NCI-H2081 treated with DMSO at 0.1 percent for 48 hours (cell line): ENCODE results near the gene GPD1.

Source experiments
- DNase-seq: peaks from one replicate; lab custom pipeline; 2025; lab: John Stamatoyannopoulos, UW

GPD1 gene

GRCh38 chr12:50101663-50102062 is 2.1 kb upstream of the GPD1 start:
- no peak for DNase-seq

DNA sequence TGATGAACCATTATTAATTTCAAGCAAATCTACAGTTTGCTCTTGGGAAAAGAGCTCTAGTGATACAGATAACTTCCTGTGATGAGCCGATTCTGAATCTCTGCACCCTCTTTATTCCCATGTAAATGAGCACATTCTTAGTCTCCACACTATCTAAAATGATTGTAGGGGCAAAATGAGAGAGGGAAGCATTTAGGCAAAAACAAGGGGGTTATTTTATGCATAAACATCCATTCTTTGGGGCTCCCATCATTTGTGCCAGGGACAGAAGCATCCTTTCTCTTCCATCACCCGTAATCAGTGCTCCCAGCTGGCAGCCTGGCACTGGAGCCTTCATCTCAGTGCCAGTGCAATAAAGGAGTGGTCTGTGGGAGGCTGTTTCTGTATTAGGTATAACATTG is 1.7 kb upstream of the GPD1 start:
- no peak for DNase-seq

- DNase-seq: no peak
Observed at GRCh38 chr12:50102646-50103309, 1.0 kb upstream of the GPD1 start.

- no peak for DNase-seq
Observed at GRCh38 chr12:50103351-50103750, 457 bp upstream of the GPD1 start.

DNA sequence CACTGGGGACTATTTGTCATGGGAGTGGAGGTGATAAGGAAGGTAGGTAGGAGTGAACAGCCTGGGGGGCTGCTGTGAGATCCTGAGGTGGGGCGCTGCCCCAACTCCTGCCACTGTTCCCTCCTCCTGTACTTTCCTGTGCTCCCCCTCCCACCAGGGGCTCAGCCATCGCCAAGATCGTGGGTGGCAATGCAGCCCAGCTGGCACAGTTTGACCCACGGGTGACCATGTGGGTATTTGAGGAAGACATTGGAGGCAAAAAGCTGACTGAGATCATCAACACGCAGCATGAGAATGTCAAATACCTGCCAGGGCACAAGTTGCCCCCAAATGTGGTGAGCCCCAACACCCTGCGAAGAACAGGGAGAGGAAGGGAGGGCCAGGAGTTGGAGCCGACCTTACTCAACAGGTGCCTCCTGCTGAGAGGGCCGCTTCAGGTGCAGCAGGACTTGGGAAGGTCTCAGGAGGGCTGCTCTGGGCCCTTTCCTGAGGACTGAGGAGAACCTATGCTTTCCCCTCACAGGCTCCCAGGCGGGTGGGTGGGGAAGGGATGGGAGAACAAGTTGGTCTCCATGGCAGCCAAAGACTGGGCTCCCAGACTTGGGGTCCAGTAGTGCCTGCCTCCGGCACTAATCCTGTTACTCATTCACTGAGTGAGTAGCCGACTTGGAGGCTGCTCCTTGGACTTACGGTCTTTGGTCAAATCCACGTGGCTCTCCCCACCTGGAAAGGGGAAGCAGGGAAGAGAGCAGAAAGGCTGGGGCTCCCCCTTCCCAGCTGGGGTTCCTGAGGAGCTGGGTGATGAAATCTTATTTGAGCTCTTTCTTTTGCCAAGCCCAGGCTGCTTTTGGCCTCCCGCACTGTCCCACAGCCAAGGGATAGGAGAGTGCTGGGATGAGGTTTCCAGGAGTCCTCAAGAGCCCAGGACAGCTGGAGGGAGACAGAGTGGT is 884 bp downstream of the GPD1 start:
- no peak for DNase-seq

GRCh38 chr12:50105913-50106450 is 2.2 kb downstream of the GPD1 start:
- no peak for DNase-seq

DNA sequence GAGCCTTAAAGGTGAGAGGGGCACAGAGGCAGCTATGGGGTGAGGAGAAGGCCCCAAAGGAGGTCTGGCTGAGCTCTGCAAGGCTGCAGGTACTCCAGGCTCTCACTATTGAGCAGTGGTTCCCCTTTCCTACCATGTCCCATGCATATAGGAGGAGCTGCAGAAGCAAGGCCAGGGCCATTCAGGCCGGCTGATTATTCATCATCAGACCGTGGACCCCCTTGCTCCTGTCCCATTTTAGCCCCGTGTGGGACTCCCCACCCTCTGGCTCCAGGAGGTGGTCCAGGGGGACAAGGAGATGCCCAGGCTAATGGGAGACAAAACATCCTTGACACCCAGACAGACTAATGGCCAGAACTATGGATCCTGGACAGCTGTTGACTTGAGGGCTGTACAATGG is 3.1 kb downstream of the GPD1 start:
- no peak for DNase-seq

DNA sequence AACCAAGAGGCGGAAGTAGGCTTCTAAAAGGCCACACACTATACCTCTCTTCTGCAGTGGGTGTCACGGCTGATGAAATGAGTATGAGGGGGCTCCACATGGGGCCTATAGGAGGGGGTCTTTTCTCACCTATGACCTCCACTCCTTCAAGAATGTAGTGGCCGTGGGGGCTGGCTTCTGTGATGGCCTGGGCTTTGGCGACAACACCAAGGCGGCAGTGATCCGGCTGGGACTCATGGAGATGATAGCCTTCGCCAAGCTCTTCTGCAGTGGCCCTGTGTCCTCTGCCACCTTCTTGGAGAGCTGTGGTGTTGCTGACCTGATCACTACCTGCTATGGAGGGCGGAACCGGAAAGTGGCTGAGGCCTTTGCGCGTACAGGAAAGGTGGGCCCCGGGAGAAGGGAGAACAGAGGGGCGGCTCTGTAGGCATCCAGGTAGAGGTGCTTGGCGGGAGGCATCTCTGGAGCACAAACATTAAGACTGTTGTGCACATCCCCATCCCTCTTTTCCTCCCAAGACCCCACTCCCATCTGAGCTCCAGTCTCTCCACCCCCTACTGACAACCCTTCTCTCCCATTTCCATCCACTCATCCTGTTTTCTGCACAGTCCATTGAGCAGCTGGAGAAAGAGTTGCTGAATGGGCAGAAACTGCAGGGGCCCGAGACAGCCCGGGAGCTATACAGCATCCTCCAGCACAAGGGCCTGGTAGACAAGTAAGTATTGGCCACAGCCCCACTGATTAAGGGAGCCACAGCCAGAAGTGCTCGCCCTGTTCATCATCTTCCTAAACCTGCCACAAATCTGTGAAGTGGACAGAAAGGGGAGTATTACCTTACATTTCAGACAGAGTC is 3.8 kb downstream of the GPD1 start:
- no peak for DNase-seq

- DNase-seq: no peak
Observed at GRCh38 chr12:50109319-50109718, 5.5 kb downstream of the GPD1 start.

DNA sequence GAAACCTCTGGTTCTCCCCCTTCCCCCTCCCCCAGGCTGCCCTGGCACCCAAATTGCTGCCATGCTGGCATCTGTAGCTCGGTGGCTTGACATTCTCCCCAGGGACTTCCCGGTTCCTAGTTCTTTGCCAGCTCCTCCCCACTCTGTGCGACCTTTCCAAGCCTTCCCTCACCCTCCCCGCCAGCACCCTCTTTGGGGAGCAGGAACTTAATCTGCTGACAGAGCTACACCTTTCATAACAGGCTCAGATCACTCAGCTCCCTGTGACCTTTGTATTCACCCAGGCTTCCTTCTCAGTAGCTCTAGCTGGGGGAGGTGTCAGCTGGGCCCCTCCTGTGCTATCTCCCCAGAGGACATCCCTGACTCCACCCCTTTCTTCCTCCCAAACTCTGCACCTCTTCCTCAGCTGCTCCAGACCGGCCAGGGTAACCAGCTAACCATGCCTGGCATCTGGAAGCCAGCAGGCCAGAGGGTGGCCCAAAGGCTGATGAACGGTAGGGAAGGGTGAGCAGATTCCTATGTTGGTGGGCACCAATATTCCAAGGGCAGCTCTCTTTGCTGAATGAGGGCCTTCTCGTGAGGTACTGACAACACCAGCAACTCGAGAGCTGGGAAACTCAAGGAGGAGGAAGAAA is 6.4 kb downstream of the GPD1 start:
- DNase-seq: no peak

- no peak for DNase-seq
Observed at GRCh38 chr12:50110762-50111351, 7.0 kb downstream of the GPD1 start.

- DNase-seq: no peak
Observed at GRCh38 chr12:50111395-50111692, 7.5 kb downstream of the GPD1 start.

GRCh38 chr12:50111693-50112455 is 8.1 kb downstream of the GPD1 start, which contains the start of gene COX14:
TSS of gene COX14 (plus strand) at chr12:50112236. CDS start at chr12:50120044, 7,808 bp downstream.
- peak; percentile 99 for DNase-seq

DNA sequence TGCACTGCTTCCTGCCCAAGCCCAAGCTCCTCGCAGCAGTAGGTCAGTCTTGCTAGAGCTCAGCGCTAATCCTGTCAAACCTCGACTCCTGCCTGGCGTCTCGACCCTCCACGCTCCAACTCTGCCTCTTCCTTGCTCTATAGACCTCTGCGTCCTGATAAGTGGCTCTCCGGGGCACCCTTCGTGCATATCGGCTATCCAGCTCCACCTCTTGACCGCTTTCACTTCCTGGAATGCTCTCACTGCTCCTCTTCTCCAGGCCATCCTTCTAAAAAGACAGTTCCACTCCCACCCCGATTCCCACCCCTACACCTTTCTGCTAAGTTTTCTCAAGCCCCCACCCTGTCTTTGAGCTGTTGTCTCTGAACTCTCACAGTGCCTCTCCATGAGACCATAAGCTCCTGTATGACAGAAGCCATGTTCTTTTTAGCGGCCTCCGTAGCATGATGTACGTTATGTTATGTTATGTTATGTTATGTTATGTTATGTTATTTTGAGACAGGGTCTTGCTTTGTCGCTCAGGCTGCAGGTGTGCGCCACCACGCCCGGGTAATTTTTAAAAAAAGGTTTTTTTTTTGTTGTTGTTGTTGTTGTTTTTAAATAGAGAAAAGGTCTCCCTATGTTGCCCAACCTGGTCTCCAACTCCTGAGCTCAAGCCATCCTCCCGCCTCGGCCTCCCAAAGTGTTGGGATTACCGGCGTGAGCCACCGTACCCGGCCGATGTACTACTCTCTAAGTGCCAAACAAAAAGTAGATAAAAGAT is 8.8 kb downstream of the GPD1 start:
- DNase-seq: no peak

- no peak for DNase-seq
Observed at GRCh38 chr12:50117057-50117622, 13.3 kb downstream of the GPD1 start.

- DNase-seq: no peak
Observed at GRCh38 chr12:50119387-50119786, 15.6 kb downstream of the GPD1 start.

DNA sequence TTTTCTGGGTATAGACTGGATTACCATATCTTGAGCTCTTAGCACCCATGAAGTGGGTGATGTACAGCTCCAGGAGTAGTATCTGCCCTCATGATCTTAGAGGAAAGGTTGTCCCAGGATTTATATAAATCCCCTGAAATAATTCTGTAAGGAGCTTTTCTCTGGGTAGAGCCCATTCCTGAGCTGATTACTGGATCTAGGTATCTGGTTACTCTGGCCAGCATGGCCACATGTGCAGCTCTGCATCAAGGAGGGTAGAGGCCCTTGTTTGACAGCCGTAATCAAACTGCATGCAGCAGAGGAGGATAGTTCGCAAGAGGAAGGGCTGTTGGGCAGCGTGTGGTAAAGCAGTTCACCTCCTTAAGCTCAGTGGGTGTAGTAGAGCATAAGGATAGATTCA is 16.7 kb downstream of the GPD1 start:
- no peak for DNase-seq

- no peak for DNase-seq
Observed at GRCh38 chr12:50120953-50121352, 17.1 kb downstream of the GPD1 start.

- DNase-seq: no peak
Observed at GRCh38 chr12:50121641-50122040, 17.8 kb downstream of the GPD1 start.
